NCI-H128 (cell line): ENCODE results near the gene AKAP5.

ENCODE experiments used
- DNase-seq: peaks from one replicate; lab custom pipeline; 2025; ENCODE audit not compliant: unreplicated experiment; lab: John Stamatoyannopoulos, UW

AKAP5 gene

GRCh38 chr14:64465191-64465822 is at the start of gene AKAP5:
TSS of gene AKAP5 (plus strand) at chr14:64465499. CDS start at chr14:64468395, 2,896 bp downstream.
- peak; percentile 63 for DNase-seq

- DNase-seq = no peak
Observed at GRCh38 chr14:64416348-64416932, 48.9 kb upstream of the AKAP5 start.

GRCh38 chr14:64417055-64417770 is 48.1 kb upstream of the AKAP5 start:
- DNase-seq = no peak

- no peak for DNase-seq
Observed at GRCh38 chr14:64417771-64418125, 47.6 kb upstream of the AKAP5 start.

GRCh38 chr14:64419003-64419402 is 46.3 kb upstream of the AKAP5 start:
- DNase-seq = no peak

GRCh38 chr14:64421166-64421565 is 44.1 kb upstream of the AKAP5 start:
- no peak for DNase-seq

GRCh38 chr14:64422005-64422404 is 43.3 kb upstream of the AKAP5 start:
- no peak for DNase-seq

- DNase-seq = no peak
Observed at GRCh38 chr14:64422756-64423155, 42.5 kb upstream of the AKAP5 start.

GRCh38 chr14:64423987-64424386 is 41.3 kb upstream of the AKAP5 start:
- DNase-seq = no peak

GRCh38 chr14:64434528-64434927 is 30.8 kb upstream of the AKAP5 start:
- no peak for DNase-seq

- no peak for DNase-seq
Observed at GRCh38 chr14:64438181-64438841, 27.0 kb upstream of the AKAP5 start.

GRCh38 chr14:64439141-64439540 is 26.2 kb upstream of the AKAP5 start:
- DNase-seq = no peak

- DNase-seq = no peak
Observed at GRCh38 chr14:64440494-64440893, 24.8 kb upstream of the AKAP5 start.

GRCh38 chr14:64442300-64442988 is 22.9 kb upstream of the AKAP5 start:
- no peak for DNase-seq

- DNase-seq = no peak
Observed at GRCh38 chr14:64444140-64444539, 21.2 kb upstream of the AKAP5 start.

- no peak for DNase-seq
Observed at GRCh38 chr14:64444984-64445845, 20.1 kb upstream of the AKAP5 start.

- DNase-seq = no peak
Observed at GRCh38 chr14:64447876-64448670, 17.2 kb upstream of the AKAP5 start.

- no peak for DNase-seq
Observed at GRCh38 chr14:64450255-64450654, 15.0 kb upstream of the AKAP5 start.

GRCh38 chr14:64454671-64455070 is 10.6 kb upstream of the AKAP5 start:
- DNase-seq = no peak
